WI38 (cell line): ENCODE measurements around the gene SLC31A1.

Experiments used
- H3K4me3 ChIP-seq: 2 replicates; pipeline ENCODE4 v1.5.1; 2011; ENCODE audit warnings: low read depth, mild to moderate bottlenecking, control low read depth, low read length
- TF ChIP-seq, protein P1 (sequence below): IDR thresholded peaks from 2 replicates; pipeline ENCODE4 v1.5.1; 2012; ENCODE audit warnings: low read depth, mild to moderate bottlenecking, control low read depth, low read length

Gene SLC31A1

DNA sequence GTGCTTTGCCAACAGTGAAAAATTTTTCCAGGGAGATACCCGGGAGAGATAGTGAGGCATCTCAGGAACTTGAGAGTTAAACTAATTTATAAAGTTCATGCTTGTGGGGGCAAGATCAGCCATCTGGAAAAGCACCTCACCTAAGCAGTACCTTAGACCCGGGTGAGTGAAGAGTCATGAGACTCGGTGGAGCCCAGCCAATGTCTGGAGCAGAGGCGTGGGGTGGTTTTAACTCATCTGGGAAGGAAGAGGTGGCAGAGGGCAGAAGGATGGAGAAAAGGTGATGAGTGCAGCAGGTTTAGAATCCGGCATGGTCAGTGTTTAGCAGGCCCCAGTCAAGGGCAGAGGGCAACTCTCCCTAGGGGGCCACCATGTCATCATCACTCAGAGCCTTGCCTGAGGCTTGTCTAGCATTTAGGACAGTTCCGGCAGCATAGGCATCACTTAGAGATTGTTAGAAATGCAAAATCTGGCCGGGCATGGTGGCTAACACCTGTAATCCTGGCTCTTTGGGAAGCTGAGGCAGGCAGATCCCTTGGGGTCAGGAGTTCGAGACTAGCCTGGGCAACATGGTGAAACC lies 86.1 kb downstream of the SLC31A1 start:
- H3K4me3 ChIP-seq, result no peak overlapping the region
- TF ChIP-seq, protein P1, sequence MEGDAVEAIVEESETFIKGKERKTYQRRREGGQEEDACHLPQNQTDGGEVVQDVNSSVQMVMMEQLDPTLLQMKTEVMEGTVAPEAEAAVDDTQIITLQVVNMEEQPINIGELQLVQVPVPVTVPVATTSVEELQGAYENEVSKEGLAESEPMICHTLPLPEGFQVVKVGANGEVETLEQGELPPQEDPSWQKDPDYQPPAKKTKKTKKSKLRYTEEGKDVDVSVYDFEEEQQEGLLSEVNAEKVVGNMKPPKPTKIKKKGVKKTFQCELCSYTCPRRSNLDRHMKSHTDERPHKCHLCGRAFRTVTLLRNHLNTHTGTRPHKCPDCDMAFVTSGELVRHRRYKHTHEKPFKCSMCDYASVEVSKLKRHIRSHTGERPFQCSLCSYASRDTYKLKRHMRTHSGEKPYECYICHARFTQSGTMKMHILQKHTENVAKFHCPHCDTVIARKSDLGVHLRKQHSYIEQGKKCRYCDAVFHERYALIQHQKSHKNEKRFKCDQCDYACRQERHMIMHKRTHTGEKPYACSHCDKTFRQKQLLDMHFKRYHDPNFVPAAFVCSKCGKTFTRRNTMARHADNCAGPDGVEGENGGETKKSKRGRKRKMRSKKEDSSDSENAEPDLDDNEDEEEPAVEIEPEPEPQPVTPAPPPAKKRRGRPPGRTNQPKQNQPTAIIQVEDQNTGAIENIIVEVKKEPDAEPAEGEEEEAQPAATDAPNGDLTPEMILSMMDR, result no peak

DNA sequence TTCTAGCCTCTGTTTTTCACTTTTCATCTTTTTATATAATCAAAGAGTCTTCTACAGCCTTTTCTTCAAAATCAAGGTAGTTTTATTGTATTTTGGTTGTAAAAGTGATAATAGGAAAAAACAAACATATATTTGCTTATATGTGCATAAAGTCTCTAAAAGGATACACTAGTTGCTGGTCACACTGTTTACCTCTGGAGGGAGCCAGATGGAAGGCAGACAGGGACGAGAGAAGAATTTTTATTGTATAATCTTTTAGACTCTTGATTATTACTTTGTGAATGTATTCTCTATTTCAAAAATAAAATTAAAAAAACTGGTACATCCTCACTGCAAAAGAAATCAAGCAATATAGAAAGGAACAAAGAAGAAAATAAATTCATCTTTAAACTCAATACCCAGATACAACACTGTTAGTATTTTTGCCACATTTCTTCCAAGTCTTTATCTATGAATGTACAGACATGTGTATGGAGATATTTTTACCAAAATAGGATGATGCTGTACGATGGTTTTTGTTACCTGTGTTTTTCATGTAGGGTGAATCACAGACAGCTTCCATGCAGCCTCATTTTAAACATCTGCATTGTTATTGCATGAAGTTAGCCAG lies 88.0 kb downstream of the SLC31A1 start:
- no peak overlapping the region for H3K4me3 ChIP-seq
- TF ChIP-seq, protein P1, result peak; percentile 64

DNA sequence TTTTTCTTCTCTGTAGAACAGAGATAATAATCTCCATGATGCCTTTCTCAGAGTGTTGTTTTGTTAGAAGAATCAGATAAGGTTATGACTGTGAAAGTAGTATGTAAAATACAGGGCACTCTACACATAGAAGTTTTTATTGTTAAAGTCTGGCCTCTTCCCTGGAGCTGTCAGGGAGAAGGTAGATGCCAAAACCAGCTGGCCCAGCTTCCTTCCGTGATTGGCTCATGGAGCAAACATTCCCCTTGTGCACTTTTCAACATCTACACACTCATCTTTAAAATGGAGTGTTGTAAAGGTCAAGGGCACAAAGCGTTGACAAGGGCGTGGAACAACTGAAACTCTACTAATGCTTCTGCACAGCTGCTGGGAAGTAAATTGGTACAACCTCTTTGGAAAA lies 89.2 kb downstream of the SLC31A1 start:
- H3K4me3 ChIP-seq, result no peak overlapping the region
- TF ChIP-seq, protein P1, result no peak

DNA sequence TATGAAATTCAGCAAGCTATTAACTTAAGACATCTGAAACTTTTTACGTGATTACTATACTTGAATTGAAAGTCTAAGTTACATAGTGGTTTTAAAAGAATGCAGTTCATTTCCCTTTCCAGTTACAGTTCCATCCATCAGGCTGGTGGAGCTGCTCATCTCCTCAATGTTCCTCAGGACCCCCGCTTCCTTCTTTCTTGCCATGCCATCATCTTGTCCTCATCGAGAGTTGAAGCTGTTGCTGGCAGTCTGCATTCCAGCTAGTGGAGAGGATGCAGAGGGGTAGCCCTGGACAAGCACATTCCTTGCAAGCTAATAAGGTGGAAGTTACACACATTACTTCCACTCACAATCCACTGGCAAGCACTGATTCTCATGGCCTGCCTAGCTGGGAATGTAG lies 90.6 kb downstream of the SLC31A1 start:
- no peak overlapping the region for H3K4me3 ChIP-seq
- TF ChIP-seq, protein P1, result no peak

DNA sequence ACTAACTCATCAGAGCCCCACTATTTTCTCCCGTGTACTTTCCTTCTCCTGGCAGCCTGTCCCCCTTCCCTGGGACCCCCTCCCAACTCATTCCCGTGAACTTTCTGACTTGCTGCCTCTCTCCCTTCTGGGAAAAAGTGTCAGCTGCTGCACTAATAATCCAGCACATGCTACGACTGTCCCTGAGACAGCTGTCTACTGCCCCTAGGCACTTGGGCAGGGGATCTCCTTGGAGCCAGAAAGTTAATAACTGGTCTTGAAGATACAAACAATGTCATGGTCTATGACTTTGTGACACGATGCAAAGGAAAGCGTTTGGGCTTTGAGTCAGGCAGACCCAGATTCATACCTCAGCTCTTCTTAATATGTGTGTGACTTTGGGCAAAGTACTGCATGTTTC lies 91.9 kb downstream of the SLC31A1 start:
- TF ChIP-seq, protein P1, result no peak
- H3K4me3 ChIP-seq, result no peak overlapping the region
